KMS-11 (cell line): Measurements from ENCODE around the gene CASKIN2.
"Not testable (repeated sequence)": the region's sequence is repeated elsewhere in the genome, so short reads cannot be mapped to it uniquely, and the experiment has no call there.

Source experiments
- H2AFZ ChIP-seq: fragments of 200-600 bp; sonication (generic); 2 replicates; pipeline ENCODE4 v1.6.1; 2016; ENCODE audit warnings: antibody characterized with exemption, mixed run types, low read depth
- H3K27ac ChIP-seq: fragments of 200-600 bp; sonication (generic); 2 replicates; pipeline ENCODE4 v1.6.1; 2016; ENCODE audit warnings: mild to moderate bottlenecking, mixed run types
- H3K27me3 ChIP-seq: fragments of 200-600 bp; sonication (generic); 2 replicates; pipeline ENCODE4 v1.6.1; 2017; ENCODE audit warnings: mild to moderate bottlenecking, low read depth, mixed run types, moderate library complexity; ENCODE audit not compliant: insufficient read depth
- H3K36me3 ChIP-seq: fragments of 200-600 bp; sonication (generic); 2 replicates; pipeline ENCODE4 v1.6.1; 2017; ENCODE audit warnings: mild to moderate bottlenecking, mixed run types; ENCODE audit not compliant: insufficient read depth
- H3K4me1 ChIP-seq: fragments of 200-600 bp; sonication (generic); 2 replicates; pipeline ENCODE4 v1.6.1; 2016; ENCODE audit warnings: mild to moderate bottlenecking, low read depth, mixed run types; ENCODE audit not compliant: poor library complexity, severe bottlenecking
- H3K4me2 ChIP-seq: fragments of 200-600 bp; sonication (generic); 2 replicates; pipeline ENCODE4 v1.7.0; 2016; ENCODE audit warnings: mild to moderate bottlenecking, mixed run types
- H3K4me3 ChIP-seq: fragments of 200-600 bp; sonication (generic); IDR thresholded peaks from 2 replicates; pipeline ENCODE4 v1.6.1; 2017; ENCODE audit warnings: low read depth, low read length, mixed read lengths; ENCODE audit not compliant: insufficient read depth
- H3K79me2 ChIP-seq: fragments of 200-600 bp; sonication (generic); 2 replicates; pipeline ENCODE4 v1.6.1; 2016; ENCODE audit warnings: low read depth, mixed run types; ENCODE audit not compliant: insufficient read depth
- H3K9ac ChIP-seq: fragments of 200-600 bp; sonication (generic); 2 replicates; pipeline ENCODE4 v1.6.1; 2016; ENCODE audit warnings: mild to moderate bottlenecking, mixed run types
- H4K20me1 ChIP-seq: fragments of 200-600 bp; sonication (generic); 2 replicates; pipeline ENCODE4 v1.6.1; 2016; ENCODE audit warnings: mild to moderate bottlenecking, mixed run types; ENCODE audit not compliant: insufficient read depth
- TF ChIP-seq, protein P1 (sequence below): fragments of 200-600 bp; sonication (generic); conservative IDR thresholded peaks from 2 replicates; pipeline ENCODE4 v1.6.1; 2017; ENCODE audit warnings: low read depth, mild to moderate bottlenecking, antibody characterized with exemption, low read length, moderate library complexity, mixed read lengths

The CASKIN2 gene

GRCh38 chr17:75456417-75457046, 58.8 kb downstream of the CASKIN2 start, which contains the start of gene TMEM94:
Gene TMEM94 (plus strand): TSS chr17:75456635. CDS start chr17:75471906, 15,271 bp downstream.
- no peaks in the 10 kb centered on the region for H3K36me3 ChIP-seq
- peak within 1 kb of the TSS; percentile 76 for H3K4me2 ChIP-seq
- H2AFZ ChIP-seq, result peak within 1 kb of the TSS; percentile 75
- peak within 1 kb of the TSS; percentile 52 for H3K27ac ChIP-seq
- peak within 1 kb of the TSS; percentile 83 for H3K9ac ChIP-seq
- no peaks in the 10 kb centered on the region for H4K20me1 ChIP-seq
- TF ChIP-seq, protein P1, sequence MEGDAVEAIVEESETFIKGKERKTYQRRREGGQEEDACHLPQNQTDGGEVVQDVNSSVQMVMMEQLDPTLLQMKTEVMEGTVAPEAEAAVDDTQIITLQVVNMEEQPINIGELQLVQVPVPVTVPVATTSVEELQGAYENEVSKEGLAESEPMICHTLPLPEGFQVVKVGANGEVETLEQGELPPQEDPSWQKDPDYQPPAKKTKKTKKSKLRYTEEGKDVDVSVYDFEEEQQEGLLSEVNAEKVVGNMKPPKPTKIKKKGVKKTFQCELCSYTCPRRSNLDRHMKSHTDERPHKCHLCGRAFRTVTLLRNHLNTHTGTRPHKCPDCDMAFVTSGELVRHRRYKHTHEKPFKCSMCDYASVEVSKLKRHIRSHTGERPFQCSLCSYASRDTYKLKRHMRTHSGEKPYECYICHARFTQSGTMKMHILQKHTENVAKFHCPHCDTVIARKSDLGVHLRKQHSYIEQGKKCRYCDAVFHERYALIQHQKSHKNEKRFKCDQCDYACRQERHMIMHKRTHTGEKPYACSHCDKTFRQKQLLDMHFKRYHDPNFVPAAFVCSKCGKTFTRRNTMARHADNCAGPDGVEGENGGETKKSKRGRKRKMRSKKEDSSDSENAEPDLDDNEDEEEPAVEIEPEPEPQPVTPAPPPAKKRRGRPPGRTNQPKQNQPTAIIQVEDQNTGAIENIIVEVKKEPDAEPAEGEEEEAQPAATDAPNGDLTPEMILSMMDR, result no peak
- H3K4me3 ChIP-seq, result no peak within 1 kb of the TSS
- no peaks in the 10 kb centered on the region for H3K27me3 ChIP-seq
- H3K4me1 ChIP-seq, result peaks cover 68% of the 10 kb centered on the region
- peaks cover 26% of the 10 kb centered on the region for H3K79me2 ChIP-seq

- Histone ChIP-seq H3K4me2 (peak overlapping the region; percentile 76), H3K79me2 (peaks cover 24% of the 10 kb centered on the region), H3K36me3 (no peaks in the 10 kb centered on the region), H2AFZ (peak overlapping the region; percentile 75), H3K9ac (peak overlapping the region; percentile 83; the same call in 1 of the 2 replicates), H4K20me1 (no peaks in the 10 kb centered on the region), H3K4me1 (peaks cover 63% of the 10 kb centered on the region), H3K27me3 (no peaks in the 10 kb centered on the region), H3K4me3 (no peak overlapping the region), H3K27ac (peak overlapping the region; percentile 52)
- TF ChIP-seq, protein P1, result no peak
Observed at GRCh38 chr17:75456039-75456416, 59.3 kb downstream of the CASKIN2 start.

GRCh38 chr17:75454672-75455071, 60.7 kb downstream of the CASKIN2 start:
- Histone ChIP-seq H3K79me2 (peaks cover 19% of the 10 kb centered on the region), H3K4me1 (peaks cover 50% of the 10 kb centered on the region), H2AFZ (peak overlapping the region; percentile 16; the same call in 1 of the 2 replicates), H3K4me2 (peak overlapping the region; percentile 8; the same call in 1 of the 2 replicates)
- H3K27me3 ChIP-seq, H3K4me3 ChIP-seq, H3K36me3 ChIP-seq, H3K27ac ChIP-seq, H4K20me1 ChIP-seq, H3K9ac ChIP-seq: not testable (repeated sequence)

GRCh38 chr17:75454193-75454592, 61.1 kb downstream of the CASKIN2 start:
- H3K4me3 ChIP-seq, result no peak overlapping the region
- peak overlapping the region; percentile 7; the same call in 1 of the 2 replicates for H3K27ac ChIP-seq
- peak overlapping the region; percentile 16; the same call in 1 of the 2 replicates for H2AFZ ChIP-seq
- peak overlapping the region; percentile 8; the same call in 1 of the 2 replicates for H3K4me2 ChIP-seq
- H3K27me3 ChIP-seq, result no peaks in the 10 kb centered on the region
- no peaks in the 10 kb centered on the region for H3K36me3 ChIP-seq
- H3K79me2 ChIP-seq, result peaks cover 19% of the 10 kb centered on the region
- no peak overlapping the region for H3K9ac ChIP-seq
- H3K4me1 ChIP-seq, result peaks cover 45% of the 10 kb centered on the region
- TF ChIP-seq, protein P1, result no peak
- no peaks in the 10 kb centered on the region for H4K20me1 ChIP-seq

DNA sequence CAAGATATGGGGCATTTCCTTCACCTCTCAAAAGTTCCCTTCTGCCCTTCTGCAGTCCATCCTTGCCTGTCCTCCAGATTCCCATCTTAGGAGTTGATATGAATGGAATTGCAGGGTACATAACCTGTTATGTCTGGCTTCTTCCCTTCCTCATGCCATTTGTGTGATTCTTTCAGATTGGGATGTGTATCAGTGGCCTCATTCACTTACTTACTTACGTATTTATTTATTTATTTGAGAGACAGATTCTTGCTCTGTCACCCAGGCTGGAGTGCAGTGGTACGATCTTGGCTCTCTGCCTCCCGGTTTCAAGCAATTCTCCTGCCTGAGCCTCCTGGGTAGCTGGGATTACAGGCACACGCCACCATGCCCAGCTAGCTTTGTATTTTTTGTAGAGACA, 65.1 kb downstream of the CASKIN2 start:
- Histone ChIP-seq H3K4me2 (no peak overlapping the region), H3K4me1 (peaks cover 14% of the 10 kb centered on the region), H3K27me3 (no peaks in the 10 kb centered on the region), H3K9ac (no peak overlapping the region), H3K79me2 (no peaks in the 10 kb centered on the region), H3K27ac (no peak overlapping the region), H2AFZ (no peak overlapping the region), H3K36me3 (no peaks in the 10 kb centered on the region), H3K4me3 (no peak overlapping the region), H4K20me1 (no peaks in the 10 kb centered on the region)
- TF ChIP-seq, protein P1, result no peak
